Naive B cell (primary cell): ENCODE data around the gene ZNF665. TPM values are rescaled to one million over a fixed set of nuclear protein-coding genes. Genes with fewer than 3 reads are reported as not detected.
A peak's percentile ranks its signal among the peaks of the same experiment; 100 is the strongest.
"Not testable (repeated sequence)": the region's sequence is repeated elsewhere in the genome, so short reads cannot be mapped to it uniquely, and the experiment has no call there.

Source experiments
- ATAC-seq, 2 donors: fragments of 150-1000 bp; cut with Tn5 transposase; 2 replicates each; pipeline ENCODE4 v1.10.0; 2021; ENCODE audit warnings: low read depth in 2 of 2, mild to moderate bottlenecking in 2 of 2, moderate library complexity in 2 of 2
- DNase-seq: peaks from one replicate; pipeline ENCODE4 v3.0.0; 2022
- H3K27ac Mint-ChIP-seq, 6 donors: one replicate each; pipeline ENCODE4 v1.8.0; 2020 to 2022; ENCODE audit warnings: mild to moderate bottlenecking in 6 of 6, mixed read lengths in 6 of 6, moderate library complexity in 5 of 6, inconsistent platforms in 2 of 6
- H3K27me3 Mint-ChIP-seq, 3 donors: one replicate each; pipeline ENCODE4 v1.8.0; 2021 to 2022; ENCODE audit warnings: mixed read lengths in 3 of 3, mild to moderate bottlenecking in 1 of 3
- H3K36me3 Mint-ChIP-seq, 2 donors: one replicate each; pipeline ENCODE4 v1.8.0; 2020 to 2022; ENCODE audit warnings: mixed read lengths in 2 of 2, inconsistent platforms in 1 of 2, mild to moderate bottlenecking in 1 of 2
- H3K4me1 Mint-ChIP-seq, 3 donors: one replicate each; pipeline ENCODE4 v1.8.0; 2020 to 2022; ENCODE audit warnings: mixed read lengths in 3 of 3, inconsistent platforms in 1 of 3, mild to moderate bottlenecking in 1 of 3, moderate library complexity in 1 of 3
- H3K4me3 Mint-ChIP-seq, 8 donors: one replicate each; pipeline ENCODE4 v1.8.0; 2020 to 2022; ENCODE audit warnings: mild to moderate bottlenecking in 8 of 8, mixed read lengths in 8 of 8, moderate library complexity in 8 of 8, inconsistent platforms in 2 of 8
- H3K9me3 Mint-ChIP-seq, 7 donors: one replicate each; pipeline ENCODE4 v1.8.0; 2020 to 2022; ENCODE audit warnings: mixed read lengths in 7 of 7, mild to moderate bottlenecking in 5 of 7, inconsistent platforms in 2 of 7, moderate library complexity in 1 of 7
- polyA plus RNA-seq, 6 donors: library from polyadenylated mRNA; unstranded; fragments of 300-500 nt; fragmentation: Illumina TruSeq; gene quantifications; one replicate each; pipeline ENCODE4 v1.2.3, GENCODE V29; 2021; ENCODE audit warnings: low read depth in 6 of 6

Gene ZNF665
- 10 to 100 TPM; 17.6 to 36.9 (median 20.0) TPM for polyA plus RNA-seq

- Mint-ChIP-seq H3K36me3 (peaks cover 0 to 20% of the 10 kb centered on the region in 2 donors), H3K4me3 (peak within 1 kb of the TSS; percentile 95 to 99 (median 96)), H3K27ac (peak within 1 kb of the TSS; percentile 91 to 98 (median 96)), H3K27me3 (no peaks in the 10 kb centered on the region), H3K9me3 (peaks cover 7 to 53% (median 24%) of the 10 kb centered on the region in 7 donors), H3K4me1 (peaks cover 31 to 59% (median 54%) of the 10 kb centered on the region in 3 donors)
- DNase-seq (peak; percentile 70), ATAC-seq (peak; percentile 65 to 76)
These were observed at the start of gene ZNF665 for GRCh38 chr19:53192771-53193534. TSS of gene ZNF665 (minus strand) at chr19:53193358. CDS start at chr19:53182898, 10,460 bp downstream.

- H3K4me1 Mint-ChIP-seq: no peaks in the 10 kb centered on the region
- no peak overlapping the region for H3K27ac Mint-ChIP-seq
- H3K36me3 Mint-ChIP-seq: peaks cover 56 to 71% of the 10 kb centered on the region in 2 donors
- DNase-seq: no peak
- no peak for ATAC-seq
- no peak overlapping the region for H3K4me3 Mint-ChIP-seq
- H3K27me3 Mint-ChIP-seq: no peaks in the 10 kb centered on the region
- peaks cover 23 to 91% (median 89%) of the 10 kb centered on the region in 7 donors for H3K9me3 Mint-ChIP-seq
These were observed 44.1 kb upstream of the ZNF665 start for GRCh38 chr19:53237114-53237777.

GRCh38 chr19:53224606-53225005 lies 31.4 kb upstream of the ZNF665 start:
- H3K4me1 Mint-ChIP-seq: no peaks in the 10 kb centered on the region
- DNase-seq: no peak
- ATAC-seq: no peak
- peaks cover 22 to 30% of the 10 kb centered on the region in 2 donors for H3K36me3 Mint-ChIP-seq
- H3K4me3 Mint-ChIP-seq: no peak overlapping the region
- H3K9me3 Mint-ChIP-seq: peaks cover 18 to 83% (median 71%) of the 10 kb centered on the region in 7 donors
- H3K27ac Mint-ChIP-seq: no peak overlapping the region
- no peaks in the 10 kb centered on the region for H3K27me3 Mint-ChIP-seq

GRCh38 chr19:53222716-53223115 lies 29.6 kb upstream of the ZNF665 start:
- not testable (repeated sequence) for DNase-seq, H3K4me1 Mint-ChIP-seq, H3K27me3 Mint-ChIP-seq, H3K27ac Mint-ChIP-seq, ATAC-seq, H3K4me3 Mint-ChIP-seq
- Mint-ChIP-seq H3K36me3 (peaks cover 24 to 39% of the 10 kb centered on the region in 2 donors), H3K9me3 (peaks cover 19 to 80% (median 69%) of the 10 kb centered on the region in 7 donors)

GRCh38 chr19:53212703-53213320 lies 19.7 kb upstream of the ZNF665 start:
- no peaks in the 10 kb centered on the region for H3K4me1 Mint-ChIP-seq
- H3K36me3 Mint-ChIP-seq: peaks cover 37 to 49% of the 10 kb centered on the region in 2 donors
- peak overlapping the region in 1 of 8 donors; percentile 20 for H3K4me3 Mint-ChIP-seq
- H3K27ac Mint-ChIP-seq: no peak overlapping the region
- DNase-seq (no peak), ATAC-seq (no peak)
- H3K27me3 Mint-ChIP-seq: no peaks in the 10 kb centered on the region
- H3K9me3 Mint-ChIP-seq: peaks cover 13 to 92% (median 84%) of the 10 kb centered on the region in 7 donors

GRCh38 chr19:53211554-53211953 lies 18.4 kb upstream of the ZNF665 start:
- not testable (repeated sequence) for H3K27me3 Mint-ChIP-seq, H3K4me1 Mint-ChIP-seq, ATAC-seq, DNase-seq, H3K4me3 Mint-ChIP-seq
- peak overlapping the region in 1 of 6 donors; percentile 9 for H3K27ac Mint-ChIP-seq
- peaks cover 17 to 97% (median 86%) of the 10 kb centered on the region in 7 donors for H3K9me3 Mint-ChIP-seq
- peaks cover 48 to 58% of the 10 kb centered on the region in 2 donors for H3K36me3 Mint-ChIP-seq

GRCh38 chr19:53196777-53197396 lies 3.7 kb upstream of the ZNF665 start:
- peaks cover 19 to 34% of the 10 kb centered on the region in 2 donors for H3K36me3 Mint-ChIP-seq
- ATAC-seq (peak; percentile 73 to 75), DNase-seq (peak; percentile 91)
- peak overlapping the region; percentile 99 to 100 (median 100) for H3K27ac Mint-ChIP-seq
- no peaks in the 10 kb centered on the region for H3K27me3 Mint-ChIP-seq
- H3K4me1 Mint-ChIP-seq: peaks cover 32 to 62% (median 42%) of the 10 kb centered on the region in 3 donors
- H3K4me3 Mint-ChIP-seq: peak overlapping the region; percentile 91 to 100 (median 99)
- peaks cover 14 to 71% (median 33%) of the 10 kb centered on the region in 7 donors for H3K9me3 Mint-ChIP-seq

- Mint-ChIP-seq H3K4me3 (peak overlapping the region in 7 of 8 donors; percentile 14 to 100 (median 79)), H3K9me3 (peaks cover 10 to 71% (median 29%) of the 10 kb centered on the region in 7 donors), H3K27ac (peak overlapping the region in 5 of 6 donors; percentile 7 to 94 (median 24)), H3K36me3 (peaks cover 8 to 24% of the 10 kb centered on the region in 2 donors), H3K27me3 (no peaks in the 10 kb centered on the region), H3K4me1 (peaks cover 27 to 62% (median 46%) of the 10 kb centered on the region in 3 donors)
- ATAC-seq (peak; percentile 29 to 40), DNase-seq (peak; percentile 75)
These were observed 2.2 kb upstream of the ZNF665 start for GRCh38 chr19:53195265-53195903.

GRCh38 chr19:53193535-53194222 lies 521 bp upstream of the ZNF665 start:
- peak overlapping the region in 3 of 6 donors; percentile 91 to 95 (median 93) for H3K27ac Mint-ChIP-seq
- H3K9me3 Mint-ChIP-seq: peaks cover 8 to 60% (median 23%) of the 10 kb centered on the region in 7 donors
- peaks cover 0 to 20% of the 10 kb centered on the region in 2 donors for H3K36me3 Mint-ChIP-seq
- ATAC-seq (no peak), DNase-seq (no peak)
- peaks cover 30 to 62% (median 52%) of the 10 kb centered on the region in 3 donors for H3K4me1 Mint-ChIP-seq
- H3K4me3 Mint-ChIP-seq: peak overlapping the region; percentile 95 to 99 (median 96)
- no peaks in the 10 kb centered on the region for H3K27me3 Mint-ChIP-seq

- ATAC-seq (no peak), DNase-seq (no peak)
- peaks cover 9 to 44% (median 22%) of the 10 kb centered on the region in 7 donors for H3K9me3 Mint-ChIP-seq
- H3K4me3 Mint-ChIP-seq: peak overlapping the region in 3 of 8 donors; percentile 3 to 27 (median 25)
- H3K4me1 Mint-ChIP-seq: peaks cover 24 to 42% (median 40%) of the 10 kb centered on the region in 3 donors
- H3K27me3 Mint-ChIP-seq: no peaks in the 10 kb centered on the region
- peaks cover 0 to 27% of the 10 kb centered on the region in 2 donors for H3K36me3 Mint-ChIP-seq
- H3K27ac Mint-ChIP-seq: peak overlapping the region in 1 of 6 donors; percentile 53
These were observed 2.9 kb downstream of the ZNF665 start for GRCh38 chr19:53190253-53190652.

- not testable (repeated sequence) for H3K27me3 Mint-ChIP-seq
- H3K4me3 Mint-ChIP-seq: peak overlapping the region in 2 of 8 donors; percentile 3 to 27
These were observed 3.4 kb downstream of the ZNF665 start for GRCh38 chr19:53189691-53190198.

More at GRCh38 chr19:53189691-53190198, 3.4 kb downstream of the ZNF665 start:
- ATAC-seq, DNase-seq: not testable (repeated sequence)
- Mint-ChIP-seq H3K36me3 (peaks cover 0 to 30% of the 10 kb centered on the region in 2 donors), H3K4me1 (peaks cover 21 to 39% (median 39%) of the 10 kb centered on the region in 3 donors), H3K9me3 (peaks cover 9 to 44% (median 21%) of the 10 kb centered on the region in 7 donors), H3K27ac (peak overlapping the region in 1 of 6 donors; percentile 53)
